GM23248 (cell line): Measurements from ENCODE around the gene WDR6. TPM values are rescaled to one million over a fixed set of nuclear protein-coding genes. Genes with fewer than 3 reads are reported as not detected.

Experiments
- DNase-seq: peaks from one replicate; pipeline ENCODE4 v3.0.0-alpha.2; 2015
- H2AFZ ChIP-seq: fragments of 200-600 bp; sonication (generic); 2 replicates; pipeline ENCODE4 v1.6.1; 2016; ENCODE audit warnings: antibody characterized with exemption
- H3F3A ChIP-seq: fragments of 200-600 bp; sonication (generic); 2 replicates; pipeline ENCODE4 v1.6.1; 2016; ENCODE audit warnings: mild to moderate bottlenecking, antibody characterized with exemption, mixed run types; ENCODE audit not compliant: insufficient read depth
- H3K27ac ChIP-seq: fragments of 200-600 bp; sonication (generic); 2 replicates; pipeline ENCODE4 v1.5.1; 2016; ENCODE audit warnings: mild to moderate bottlenecking
- H3K27me3 ChIP-seq: fragments of 200-600 bp; sonication (generic); replicated peaks from 2 replicates; pipeline ENCODE4 v1.6.1; 2016; ENCODE audit warnings: mild to moderate bottlenecking; ENCODE audit not compliant: insufficient read depth
- H3K36me3 ChIP-seq: fragments of 200-600 bp; sonication (generic); 2 replicates; pipeline ENCODE4 v1.6.1; 2016; ENCODE audit warnings: low read depth, mild to moderate bottlenecking
- H3K4me1 ChIP-seq: fragments of 200-600 bp; sonication (generic); 2 replicates; pipeline ENCODE4 v1.6.1; 2016; ENCODE audit warnings: mild to moderate bottlenecking; ENCODE audit not compliant: insufficient read depth
- H3K4me2 ChIP-seq: fragments of 200-600 bp; sonication (generic); one replicate; pipeline ENCODE4 v1.6.1; 2016; ENCODE audit warnings: mild to moderate bottlenecking; ENCODE audit not compliant: unreplicated experiment
- H3K4me3 ChIP-seq: fragments of 200-600 bp; sonication (generic); 2 replicates; pipeline ENCODE4 v1.5.1; 2016; ENCODE audit warnings: mild to moderate bottlenecking
- H3K79me2 ChIP-seq: fragments of 200-600 bp; sonication (generic); 2 replicates; pipeline ENCODE4 v1.6.1; 2016; ENCODE audit warnings: mild to moderate bottlenecking; ENCODE audit not compliant: insufficient read depth
- H3K9ac ChIP-seq: fragments of 200-600 bp; sonication (generic); 2 replicates; pipeline ENCODE4 v1.6.1; 2016; ENCODE audit warnings: mild to moderate bottlenecking
- H3K9me2 ChIP-seq: fragments of 200-600 bp; sonication (generic); 2 replicates; pipeline ENCODE4 v1.6.1; 2016; ENCODE audit warnings: mixed run types, mild to moderate bottlenecking, moderate library complexity; ENCODE audit not compliant: insufficient read depth
- H3K9me3 ChIP-seq: fragments of 200-600 bp; sonication (generic); one replicate; pipeline ENCODE4 v1.6.1; 2017; ENCODE audit warnings: low read depth
- H4K20me1 ChIP-seq: fragments of 200-600 bp; sonication (generic); 2 replicates; pipeline ENCODE4 v1.6.0; 2016; ENCODE audit not compliant: insufficient read depth
- EZH2 ChIP-seq: fragments of 200-600 bp; sonication (generic); IDR thresholded peaks from 2 replicates; pipeline ENCODE4 v1.6.1; 2018; ENCODE audit warnings: antibody characterized with exemption, mild to moderate bottlenecking; ENCODE audit not compliant: insufficient read depth, poor library complexity, severe bottlenecking
- EZH2phosphoT487 ChIP-seq: fragments of 200-600 bp; sonication (generic); IDR thresholded peaks from 2 replicates; pipeline ENCODE4 v1.6.1; 2018; ENCODE audit warnings: antibody characterized with exemption, moderate library complexity, mild to moderate bottlenecking, low read depth; ENCODE audit not compliant: insufficient read depth
- WGBS, 2 experiments: methylation state at CpG; one replicate each; pipeline ENCODE4 v1.1.6; 2015 to 2017; ENCODE audit warnings: low lambda C conversion rate in 2 of 2, low coverage in 1 of 2; ENCODE audit errors: missing lambda C conversion rate in 2 of 2; 5-methylcytosine and 5-hydroxymethylcytosine counted together
- in situ Hi-C: fragments of 300-500 bp; cut with MboI; formaldehyde crosslinking; loops from 2 replicates; pipeline ENCODE4 v1.15.0; 2020
- polyA plus RNA-seq: library from polyadenylated mRNA; unstranded; fragments of >200 nt; fragmentation: Nextera tagmentation; extraction: Ambion mirVana; gene quantifications from 2 replicates; pipeline ENCODE4 v1.2.1, GENCODE V29; 2016
- total RNA-seq: library from RNA; depleted of rRNA; stranded (reverse); fragments of >200 nt; shearing (Covaris generic); gene quantifications from 2 replicates; pipeline ENCODE4 v1.2.3, GENCODE V29; 2014

WDR6 gene
- total and polyA plus RNA-seq, 2 experiments from 2014 or later, result 51.3 to 60.8 TPM

- no peaks in the 10 kb centered on the region for H3K27me3 ChIP-seq
- H3K4me2 ChIP-seq, result no peak overlapping the region
- H3K9me2 ChIP-seq, result no peaks in the 10 kb centered on the region
- H3K79me2 ChIP-seq, result no peaks in the 10 kb centered on the region
- H2AFZ ChIP-seq, result no peak overlapping the region
- no peak overlapping the region for H3K27ac ChIP-seq
- H3F3A ChIP-seq, result 0 out of 2 replicates have a peak, but pooled peaks cover 6% of the 10 kb centered on the region
- no peaks in the 10 kb centered on the region for H3K9me3 ChIP-seq
- no peak overlapping the region for H3K9ac ChIP-seq
- no peak overlapping the region for H3K4me3 ChIP-seq
- H3K4me1 ChIP-seq, result no peaks in the 10 kb centered on the region
- H3K36me3 ChIP-seq, result peaks cover 17% of the 10 kb centered on the region
- H4K20me1 ChIP-seq, result no peaks in the 10 kb centered on the region
- DNase-seq, result no peak
- 57 to 71% methylated on average over 5 of the region's 5 CpGs for WGBS, 2 experiments
- TF ChIP-seq EZH2 (no peak), EZH2phosphoT487 (no peak)
- in situ Hi-C loops, result no loop called here
Measured at GRCh38 chr3:48982686-48983085, 24.5 kb upstream of the WDR6 start.

- H3K4me3 ChIP-seq, result no peak overlapping the region
Measured at GRCh38 chr3:48983096-48983495, 24.1 kb upstream of the WDR6 start.

GRCh38 chr3:48984663-48985062 is 22.5 kb upstream of the WDR6 start:
- Histone ChIP-seq H3K36me3 (peaks cover 15% of the 10 kb centered on the region), H3K9ac (no peak overlapping the region), H2AFZ (no peak overlapping the region), H3K27me3 (no peaks in the 10 kb centered on the region), H3K4me1 (no peaks in the 10 kb centered on the region), H3F3A (peaks cover 11% of the 10 kb centered on the region; the same call in 1 of the 2 replicates), H3K4me3 (no peak overlapping the region), H3K27ac (no peak overlapping the region), H3K9me2 (no peaks in the 10 kb centered on the region), H4K20me1 (no peaks in the 10 kb centered on the region), H3K79me2 (no peaks in the 10 kb centered on the region), H3K9me3 (no peaks in the 10 kb centered on the region), H3K4me2 (no peak overlapping the region)
- TF ChIP-seq EZH2, result no peak
- TF ChIP-seq EZH2phosphoT487, result no peak
- in situ Hi-C loops, result no loop called here
- DNase-seq, result peak; percentile 7

More at GRCh38 chr3:48983096-48983495, 24.1 kb upstream of the WDR6 start:
- Histone ChIP-seq H3K9me2 (no peaks in the 10 kb centered on the region), H3K27ac (no peak overlapping the region), H3K79me2 (no peaks in the 10 kb centered on the region), H3K9ac (no peak overlapping the region), H3K27me3 (no peaks in the 10 kb centered on the region), H3F3A (0 out of 2 replicates have a peak, but pooled peaks cover 6% of the 10 kb centered on the region), H3K4me2 (no peak overlapping the region), H3K9me3 (no peaks in the 10 kb centered on the region), H3K4me1 (no peaks in the 10 kb centered on the region), H4K20me1 (no peaks in the 10 kb centered on the region), H2AFZ (no peak overlapping the region), H3K36me3 (peaks cover 15% of the 10 kb centered on the region)
- in situ Hi-C loops, result no loop called here
- DNase-seq, result no peak
- TF ChIP-seq EZH2, result no peak
- TF ChIP-seq EZH2phosphoT487, result no peak
- 98 to 100% methylated on average over 4 of the region's 4 CpGs for WGBS, 2 experiments

DNA sequence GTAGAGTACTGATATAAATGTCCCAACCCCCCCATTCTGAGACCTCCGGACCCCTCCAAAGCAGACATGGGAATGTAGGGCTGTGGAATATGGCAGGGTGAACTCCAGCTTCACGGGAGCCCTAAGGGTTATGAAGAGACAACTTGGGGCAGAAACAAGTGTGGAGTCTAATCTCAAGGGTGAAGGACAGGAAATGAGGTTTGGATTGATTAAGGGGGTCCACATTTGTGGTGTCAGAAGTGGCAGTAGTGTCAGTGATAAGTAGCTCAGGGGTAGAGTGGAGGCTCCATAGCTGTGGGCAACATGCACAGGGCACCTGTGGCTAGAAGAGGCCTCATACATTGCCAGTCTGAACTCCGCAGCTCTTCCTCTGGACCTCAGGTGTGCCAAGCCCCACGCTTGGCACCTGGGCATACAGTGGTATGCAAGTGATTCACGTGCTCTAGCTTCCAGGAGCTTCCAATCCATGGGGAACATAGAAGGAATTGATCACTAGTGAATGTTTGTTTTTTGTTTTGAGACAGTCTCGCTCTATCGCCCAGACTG is 21.3 kb upstream of the WDR6 start:
- no peak overlapping the region for H3K4me2 ChIP-seq
- H3K27ac ChIP-seq, result no peak overlapping the region
- no peak for DNase-seq
- H3K79me2 ChIP-seq, result peaks cover 7% of the 10 kb centered on the region
- H3K27me3 ChIP-seq, result no peaks in the 10 kb centered on the region
- peaks cover 11% of the 10 kb centered on the region; the same call in 1 of the 2 replicates for H3F3A ChIP-seq
- peaks cover 10% of the 10 kb centered on the region for H3K36me3 ChIP-seq
- in situ Hi-C loops, result no loop called here
- no peaks in the 10 kb centered on the region for H4K20me1 ChIP-seq
- TF ChIP-seq EZH2phosphoT487, result no peak
- TF ChIP-seq EZH2, result no peak
- H2AFZ ChIP-seq, result no peak overlapping the region
- WGBS, 2 experiments, result 87 to 92% methylated on average over 7 of the region's 7 CpGs
- H3K9ac ChIP-seq, result no peak overlapping the region
- H3K9me3 ChIP-seq, result no peaks in the 10 kb centered on the region
- H3K9me2 ChIP-seq, result no peaks in the 10 kb centered on the region
- H3K4me3 ChIP-seq, result no peak overlapping the region
- H3K4me1 ChIP-seq, result 0 out of 2 replicates have a peak, but pooled peaks cover under 1% of the 10 kb centered on the region
